AG20443 (cell line): ENCODE results near the gene SOCS2.
A peak's percentile ranks its signal among the peaks of the same experiment; 100 is the strongest.

Source experiments
- DNase-seq: peaks from one replicate; pipeline ENCODE4 v3.0.0; 2012; ENCODE audit warnings: low spot score, mixed read lengths

SOCS2 gene

DNA sequence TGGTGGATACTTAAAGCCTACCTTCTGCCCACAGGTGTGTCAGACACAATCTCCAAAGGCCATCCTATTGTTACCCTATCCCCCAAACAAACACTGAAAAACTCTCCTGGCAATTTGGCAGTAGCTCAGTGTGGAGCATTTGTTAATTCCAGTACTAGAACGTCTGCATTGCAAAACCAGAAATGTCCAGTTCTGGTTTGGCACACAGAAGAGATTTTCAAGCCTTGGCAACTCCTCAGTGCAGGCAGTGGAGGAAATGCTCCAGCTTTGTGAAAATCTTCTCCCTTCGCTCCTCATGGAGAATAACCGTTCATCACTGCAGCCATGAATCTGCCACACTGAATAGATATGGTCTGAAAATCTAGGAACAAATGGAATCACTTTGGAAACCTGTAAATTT lies 5.3 kb upstream of the SOCS2 start:
- DNase-seq: peak; percentile 35

GRCh38 chr12:93568091-93568490 lies 4.4 kb upstream of the SOCS2 start:
- no peak for DNase-seq

- no peak for DNase-seq
Observed at GRCh38 chr12:93569301-93569655, 3.2 kb upstream of the SOCS2 start.

DNA sequence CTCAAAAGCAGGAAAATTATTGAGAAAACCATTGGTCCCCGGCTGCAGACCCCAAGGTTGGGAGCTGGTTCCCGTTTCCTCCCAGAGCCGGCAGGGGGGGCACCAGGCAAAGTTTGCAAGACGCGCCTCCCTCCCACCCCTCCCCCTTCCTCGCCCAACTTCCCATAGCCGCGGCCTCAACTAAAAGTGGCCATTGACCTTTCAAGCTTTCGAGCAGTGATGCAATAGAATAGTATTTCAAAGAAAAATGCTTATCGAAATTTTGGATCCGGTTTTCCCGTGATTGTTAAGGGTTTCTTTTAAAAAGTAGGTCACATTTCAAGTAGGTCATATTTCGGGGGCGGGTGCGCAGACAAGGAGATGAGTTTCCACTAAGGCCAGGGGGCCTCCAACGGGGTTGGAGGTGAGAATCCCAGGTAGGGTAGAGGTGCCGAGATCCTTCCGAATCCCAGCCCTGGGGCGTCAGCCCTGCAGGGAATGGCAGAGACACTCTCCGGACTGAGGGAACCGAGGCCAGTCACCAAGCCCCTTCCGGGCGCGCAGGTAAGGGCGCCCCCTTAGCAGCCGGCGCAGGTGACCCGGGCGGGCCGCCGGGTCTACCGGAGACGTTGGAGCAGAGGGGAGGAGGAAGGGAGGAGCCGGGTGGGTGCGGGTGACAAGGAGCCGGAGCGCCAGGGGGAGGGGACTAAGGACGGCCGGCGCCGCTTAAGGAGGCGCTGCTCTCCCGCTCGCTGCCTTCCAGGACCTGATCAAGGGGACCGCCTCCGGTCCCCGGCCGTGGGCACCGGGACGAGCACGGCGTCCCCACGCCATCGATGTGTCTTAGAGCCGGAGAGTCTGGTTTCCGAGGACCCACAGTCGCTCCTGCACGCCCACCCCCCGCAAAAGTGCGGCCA lies 2.6 kb upstream of the SOCS2 start:
- peak; percentile 94 for DNase-seq

DNA sequence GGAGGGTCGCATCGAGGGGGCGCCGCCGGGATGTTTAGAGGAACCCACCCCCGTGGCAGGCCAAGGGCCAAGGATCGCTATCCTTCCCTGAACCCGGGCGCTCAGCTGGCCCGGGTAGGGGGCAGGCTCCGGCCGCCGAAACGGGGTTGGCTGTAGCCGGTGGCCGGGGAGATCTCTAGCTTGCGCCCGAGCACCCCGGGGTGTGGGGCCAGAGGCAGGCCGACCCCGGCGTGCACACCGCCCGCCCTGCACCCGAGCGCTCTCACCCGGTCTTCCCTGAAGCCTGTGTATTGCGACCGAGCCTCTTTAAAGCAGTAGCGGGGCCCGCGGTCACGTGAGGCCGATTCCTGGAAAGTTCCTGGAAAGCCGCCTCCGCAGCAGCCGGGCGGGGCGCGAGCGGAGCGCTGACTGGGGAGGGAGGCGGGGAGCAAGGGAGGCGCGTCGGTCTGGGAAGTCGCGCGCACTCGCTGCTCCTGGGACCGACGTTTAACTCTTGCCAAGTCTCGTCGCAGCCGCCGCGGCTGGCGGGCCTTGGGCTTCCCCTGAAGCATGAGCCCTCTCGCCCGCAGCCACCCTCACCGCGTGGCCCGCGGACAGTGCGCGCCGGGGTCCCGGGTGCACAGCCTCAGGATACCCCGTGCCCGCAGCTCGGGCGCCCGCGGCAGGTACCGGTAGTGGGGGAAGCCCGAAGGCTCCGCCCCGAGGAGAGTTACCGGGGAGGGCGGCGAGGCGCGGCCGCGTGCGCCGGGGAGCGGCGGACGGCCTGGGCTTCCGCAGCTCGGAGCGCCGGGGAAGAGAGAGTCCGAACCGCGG lies 1.7 kb upstream of the SOCS2 start:
- peak; percentile 97 for DNase-seq

DNA sequence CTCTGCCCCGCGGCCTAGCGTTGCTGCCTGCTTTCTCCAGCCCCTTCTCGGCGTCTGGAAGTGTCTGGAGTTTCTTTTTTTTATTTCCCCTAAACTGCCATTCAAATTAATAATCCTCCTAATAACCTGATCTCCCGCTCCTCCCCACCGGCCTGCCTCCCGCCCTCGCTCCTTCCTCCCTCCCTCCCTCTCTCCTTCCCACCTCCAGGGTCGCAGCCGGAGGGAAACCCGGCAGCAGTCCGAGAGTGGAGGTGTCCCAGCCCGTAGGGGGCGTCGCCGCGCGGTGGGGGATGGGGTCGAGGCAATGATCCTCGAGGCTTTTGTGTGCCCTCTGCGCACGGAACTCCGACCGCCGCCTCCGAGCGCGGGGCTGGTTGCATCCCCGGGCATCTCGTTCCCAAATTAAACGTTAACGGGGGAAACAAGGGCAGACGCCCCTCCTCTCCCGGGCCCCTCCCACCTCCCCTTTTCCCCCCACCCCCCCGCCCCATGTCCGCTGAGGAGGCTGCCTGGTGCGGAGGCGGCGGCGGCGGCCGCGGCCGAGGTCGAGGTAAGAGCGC lies 1.0 kb upstream of the SOCS2 start:
- DNase-seq: peak; percentile 71

GRCh38 chr12:93572712-93573551 lies 457 bp downstream of the SOCS2 start:
- peak; percentile 46 for DNase-seq

DNA sequence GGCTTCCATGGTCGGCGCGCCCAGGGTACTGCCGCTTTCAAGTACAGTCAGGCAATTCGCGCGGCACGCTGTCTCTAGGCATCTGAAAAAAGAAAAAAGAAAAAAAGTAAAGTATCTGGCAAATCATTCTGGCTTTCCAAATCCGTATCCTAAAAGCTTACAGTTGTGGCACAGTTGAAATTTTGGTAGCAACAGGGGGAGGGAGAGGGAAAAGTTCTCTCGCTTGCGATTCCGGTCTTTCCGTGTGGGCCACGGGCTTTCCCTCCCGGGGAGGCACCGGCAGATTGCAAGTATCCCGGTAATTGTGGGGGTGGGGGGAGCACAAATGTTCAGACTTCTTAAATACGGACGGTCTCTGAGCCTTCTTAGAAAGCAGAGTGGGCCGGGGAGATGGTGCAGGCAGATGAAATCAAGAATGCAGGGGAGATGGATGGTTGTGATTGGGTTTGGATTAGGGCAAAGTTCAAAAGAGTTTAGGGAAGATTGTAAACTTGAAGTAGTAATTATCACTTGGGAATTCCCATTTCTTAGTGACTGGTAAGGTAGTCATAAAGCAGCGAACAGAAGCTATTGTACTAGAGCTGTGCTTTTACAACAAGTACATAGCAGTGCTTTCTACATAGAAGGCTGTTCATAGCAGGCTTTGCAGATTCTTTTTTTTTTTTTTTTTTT lies 1.2 kb downstream of the SOCS2 start:
- peak; percentile 29 for DNase-seq

- DNase-seq: no peak
Observed at GRCh38 chr12:93577222-93577621, 4.7 kb downstream of the SOCS2 start.

DNA sequence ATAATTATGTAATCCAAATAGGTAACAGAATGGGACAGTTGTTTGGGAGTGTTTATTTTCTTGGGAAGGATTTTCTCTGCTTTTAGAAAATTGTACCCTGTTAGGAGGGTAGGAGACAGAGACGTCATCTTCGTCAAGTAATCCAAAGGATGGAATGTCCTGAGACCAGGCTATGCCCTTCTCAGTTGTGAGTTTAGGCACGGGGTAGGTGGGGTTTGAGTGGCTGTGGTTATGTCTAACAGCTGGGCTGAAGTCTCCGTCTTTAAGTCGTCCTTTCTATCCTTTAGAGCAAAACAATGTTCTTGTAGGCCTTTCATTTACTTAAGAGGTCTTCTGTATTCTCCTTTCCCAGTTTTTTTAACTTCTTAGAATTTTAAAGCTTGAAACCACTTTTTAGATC lies 5.7 kb downstream of the SOCS2 start:
- DNase-seq: no peak

- DNase-seq: no peak
Observed at GRCh38 chr12:93580682-93581081, 8.2 kb downstream of the SOCS2 start.

- no peak for DNase-seq
Observed at GRCh38 chr12:93581370-93581769, 8.9 kb downstream of the SOCS2 start.

DNA sequence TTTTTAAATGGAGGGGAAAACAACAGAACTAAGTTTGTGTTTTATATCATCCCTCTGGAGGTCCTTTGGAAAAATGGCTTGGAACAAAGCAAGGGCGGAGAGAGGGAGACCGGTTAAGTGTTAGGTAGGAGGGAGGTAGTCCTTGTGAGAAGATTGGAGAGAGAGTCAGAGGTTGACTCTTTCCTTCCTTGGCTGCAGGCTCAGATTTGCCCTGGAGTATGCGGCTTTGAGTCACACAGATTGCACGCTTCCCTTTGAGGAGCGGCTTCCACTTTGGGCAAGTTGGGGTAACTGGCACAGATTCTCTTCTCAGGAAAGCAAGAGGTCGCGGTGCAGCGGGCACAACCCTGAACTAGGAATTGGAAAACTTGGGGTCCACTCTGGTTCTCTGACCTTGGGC lies 9.9 kb downstream of the SOCS2 start:
- DNase-seq: no peak

- DNase-seq: no peak
Observed at GRCh38 chr12:93583627-93584392, 11.3 kb downstream of the SOCS2 start.

- DNase-seq: no peak
Observed at GRCh38 chr12:93585247-93585646, 12.8 kb downstream of the SOCS2 start.

DNA sequence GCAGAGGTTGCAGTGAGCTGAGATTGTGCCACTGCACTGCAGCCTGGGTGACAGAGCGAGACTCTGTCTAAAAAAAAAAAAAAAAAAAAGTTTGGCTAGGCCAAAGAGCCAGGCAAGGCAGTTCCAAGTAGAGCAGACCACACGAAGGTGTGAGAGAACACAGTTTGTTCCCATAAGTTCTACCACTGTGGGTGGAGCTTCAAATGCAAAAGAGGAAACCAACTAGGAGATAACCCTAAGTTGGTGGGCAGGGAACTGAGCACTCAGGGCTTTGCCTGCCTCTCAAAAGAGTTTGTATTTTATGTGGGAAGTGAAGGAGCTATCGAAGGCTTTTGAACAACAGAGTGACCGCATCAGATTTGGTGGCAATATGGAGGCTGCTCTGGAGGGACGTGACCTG lies 15.1 kb downstream of the SOCS2 start:
- no peak for DNase-seq

DNA sequence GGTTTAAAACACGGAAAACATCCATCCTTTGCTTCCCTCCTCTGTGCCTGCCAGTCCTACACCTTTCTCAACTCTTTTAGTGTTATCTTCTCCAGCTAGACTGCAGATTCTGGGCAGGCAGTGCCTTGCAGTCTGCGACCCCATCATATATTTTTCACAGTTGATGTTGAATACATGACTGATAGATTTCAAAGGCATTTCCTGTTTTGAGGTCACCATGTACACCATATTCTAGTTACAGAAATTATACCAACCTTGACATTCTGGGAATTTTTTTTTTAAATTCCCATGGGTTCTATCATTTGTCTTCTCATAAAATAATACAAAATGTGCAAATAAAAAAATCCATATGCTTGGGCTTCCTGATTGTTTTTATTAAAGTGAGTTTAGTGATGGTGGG lies 16.6 kb downstream of the SOCS2 start:
- no peak for DNase-seq

DNA sequence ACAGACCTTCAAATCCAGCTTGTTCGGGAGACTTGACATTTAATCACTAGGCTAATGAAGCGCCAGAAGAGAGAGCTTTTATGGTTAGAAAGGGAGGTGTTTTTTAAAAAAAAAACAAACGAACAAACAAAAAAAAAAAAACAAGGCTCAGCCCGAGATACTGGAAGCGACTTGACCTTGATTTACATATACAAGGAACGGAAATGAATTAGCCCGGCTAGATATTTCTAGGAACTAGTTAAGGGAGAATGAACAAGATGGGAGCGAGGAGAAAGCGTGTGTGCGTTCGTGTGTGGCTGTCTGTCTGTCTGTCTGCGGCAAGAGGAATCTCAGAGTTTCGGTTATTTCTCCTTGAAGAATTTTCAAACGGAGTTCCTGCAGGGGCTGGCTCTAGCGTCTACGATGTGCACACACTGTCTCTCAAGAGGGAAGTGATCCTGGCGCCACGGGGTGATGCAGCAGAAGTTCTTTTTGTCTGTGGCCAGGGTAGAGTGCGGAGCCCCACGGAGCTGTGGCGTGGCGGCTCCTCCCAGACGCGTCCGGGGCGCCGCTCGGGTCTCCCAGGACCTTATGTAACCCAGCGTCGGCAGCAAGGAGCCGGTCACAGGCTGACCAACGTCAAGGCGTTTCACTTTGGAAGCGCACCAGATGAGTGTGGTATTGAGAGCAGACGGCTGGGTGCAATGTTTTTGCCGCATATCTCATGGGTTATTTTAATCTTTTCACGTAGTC lies 18.8 kb downstream of the SOCS2 start:
- DNase-seq: peak; percentile 90

DNA sequence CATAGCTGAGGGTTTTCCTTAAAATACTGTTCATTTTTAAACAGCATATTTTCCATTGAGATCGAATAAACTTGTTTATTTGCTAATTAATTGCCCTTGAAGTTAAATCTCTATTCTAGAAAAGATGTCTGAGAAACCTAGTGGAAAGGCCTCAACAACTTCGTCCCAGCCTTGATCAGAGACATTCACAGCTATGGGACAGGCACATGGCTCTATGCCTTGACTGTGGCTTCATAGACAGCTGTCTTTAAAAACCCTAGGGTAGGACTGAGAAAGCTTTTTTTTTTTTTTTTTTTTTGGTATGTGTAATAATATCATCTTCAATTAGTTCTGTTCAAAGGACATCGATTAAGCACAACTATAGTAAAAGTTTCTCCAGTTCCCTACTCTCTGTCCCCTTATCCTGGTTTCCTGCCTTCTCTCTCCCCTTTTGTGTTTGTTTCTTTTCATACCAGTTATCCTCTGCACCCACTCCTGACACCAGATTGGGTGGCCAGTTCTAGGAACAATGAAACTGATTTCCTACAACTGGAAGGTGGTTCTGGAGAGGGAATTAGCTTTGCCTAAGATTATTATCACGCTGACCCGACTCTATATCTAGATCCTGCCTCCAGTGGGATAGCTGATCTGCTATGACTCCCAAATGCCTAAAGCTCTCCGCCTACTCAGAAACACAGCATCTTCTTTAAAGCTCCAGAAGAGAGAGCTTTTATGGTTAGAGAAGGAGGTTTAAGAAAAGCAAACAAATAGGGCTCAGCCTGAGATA lies 20.3 kb downstream of the SOCS2 start:
- no peak for DNase-seq
